Measurements from ENCODE around the gene DIRAS3.
"Not testable (repeated sequence)": the region's sequence is repeated elsewhere in the genome, so short reads cannot be mapped to it uniquely, and the experiment has no call there.

The DIRAS3 gene

GRCh38 chr1:68016381-68016780 lies 34.0 kb downstream of the DIRAS3 start:
- no peak for DNase-seq

GRCh38 chr1:68015971-68016370 lies 34.5 kb downstream of the DIRAS3 start:
- no peak for DNase-seq

- no peak for DNase-seq
Measured at GRCh38 chr1:68015369-68015768, 35.1 kb downstream of the DIRAS3 start.

GRCh38 chr1:68013351-68013750 lies 37.1 kb downstream of the DIRAS3 start:
- no peak for DNase-seq

GRCh38 chr1:68011657-68012375 lies 38.6 kb downstream of the DIRAS3 start:
- DNase-seq: no peak

- no peak for DNase-seq
Measured at GRCh38 chr1:68010543-68010942, 39.9 kb downstream of the DIRAS3 start.

- DNase-seq: no peak
Measured at GRCh38 chr1:68010090-68010489, 40.3 kb downstream of the DIRAS3 start.

- DNase-seq: not testable (repeated sequence)
Measured at GRCh38 chr1:68003626-68004025, 46.8 kb downstream of the DIRAS3 start.

- DNase-seq: no peak
Measured at GRCh38 chr1:68000191-68000590, 50.2 kb downstream of the DIRAS3 start.

- DNase-seq: no peak
Measured at GRCh38 chr1:67997746-67998145, 52.7 kb downstream of the DIRAS3 start.

Measured in NCI-H446 treated with DMSO at 0.1 percent for 48 hours (cell line).